ENCODE data around the gene NEAT1. TPM values are rescaled to one million over a fixed set of nuclear protein-coding genes. Genes with fewer than 3 reads are reported as not detected.
A peak's percentile ranks its signal among the peaks of the same experiment; 100 is the strongest.

Gene NEAT1
- total RNA-seq, 4 donors from 2014 or later: 370 to 782 (median 680) TPM

DNA sequence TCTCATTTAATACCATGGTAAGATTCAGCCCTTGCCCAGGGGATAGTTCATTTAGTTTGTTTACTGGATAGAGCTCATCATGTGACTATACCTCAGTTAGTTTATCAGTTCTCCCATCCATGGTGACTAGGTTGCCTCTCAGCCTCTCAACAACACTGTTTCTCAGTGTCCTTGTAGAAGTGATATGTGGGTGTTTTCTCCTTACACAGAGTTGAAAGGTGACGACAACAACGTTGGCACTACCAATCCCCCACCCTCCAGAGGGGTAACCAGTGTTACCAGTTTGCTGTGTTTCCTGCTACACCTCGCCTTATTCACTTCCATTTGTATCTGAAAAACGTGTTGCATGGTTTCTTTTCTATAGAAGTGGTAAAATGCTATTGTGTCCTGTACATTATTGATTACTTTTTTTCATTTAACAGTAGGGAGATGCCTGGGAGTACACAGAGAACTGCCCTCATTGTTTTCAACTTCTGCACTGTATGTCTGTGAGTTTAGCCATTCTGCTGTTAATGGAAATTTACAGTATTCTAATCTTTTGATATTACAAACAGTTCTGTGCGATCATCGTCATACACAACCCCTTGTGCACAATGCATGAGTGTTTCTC, 11.6 kb downstream of the NEAT1 start:
- Histone ChIP-seq H3K9me3 (no peaks in the 10 kb centered on the region), H3K4me3 (no peak overlapping the region), H3K27ac (peak overlapping the region; percentile 24 to 100 (median 70)), H3K4me1 (peaks cover 15 to 91% (median 38%) of the 10 kb centered on the region in 4 donors), H3K27me3 (no peaks in the 10 kb centered on the region), H3K36me3 (peaks cover 0 to 47% (median 18%) of the 10 kb centered on the region in 4 donors)
- DNase-seq: peak; percentile 8
- 60 to 66% methylated on average over 6 of the region's 6 CpGs for WGBS, 2 donors (ENCODE audit: low coverage in 1 of 2)
- TF ChIP-seq POLR2AphosphoS5 (IDR thresholded peaks at IDR 0.05): peak; percentile 73 to 86 (median 77)
- TF ChIP-seq POLR2A (IDR thresholded peaks at IDR 0.05): peak; percentile 16
- TF ChIP-seq, protein P1, sequence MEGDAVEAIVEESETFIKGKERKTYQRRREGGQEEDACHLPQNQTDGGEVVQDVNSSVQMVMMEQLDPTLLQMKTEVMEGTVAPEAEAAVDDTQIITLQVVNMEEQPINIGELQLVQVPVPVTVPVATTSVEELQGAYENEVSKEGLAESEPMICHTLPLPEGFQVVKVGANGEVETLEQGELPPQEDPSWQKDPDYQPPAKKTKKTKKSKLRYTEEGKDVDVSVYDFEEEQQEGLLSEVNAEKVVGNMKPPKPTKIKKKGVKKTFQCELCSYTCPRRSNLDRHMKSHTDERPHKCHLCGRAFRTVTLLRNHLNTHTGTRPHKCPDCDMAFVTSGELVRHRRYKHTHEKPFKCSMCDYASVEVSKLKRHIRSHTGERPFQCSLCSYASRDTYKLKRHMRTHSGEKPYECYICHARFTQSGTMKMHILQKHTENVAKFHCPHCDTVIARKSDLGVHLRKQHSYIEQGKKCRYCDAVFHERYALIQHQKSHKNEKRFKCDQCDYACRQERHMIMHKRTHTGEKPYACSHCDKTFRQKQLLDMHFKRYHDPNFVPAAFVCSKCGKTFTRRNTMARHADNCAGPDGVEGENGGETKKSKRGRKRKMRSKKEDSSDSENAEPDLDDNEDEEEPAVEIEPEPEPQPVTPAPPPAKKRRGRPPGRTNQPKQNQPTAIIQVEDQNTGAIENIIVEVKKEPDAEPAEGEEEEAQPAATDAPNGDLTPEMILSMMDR (IDR thresholded peaks at IDR 0.05): no peak
- TF ChIP-seq EP300 (IDR thresholded peaks at IDR 0.05; ENCODE audit: low read depth): no peak
- intact Hi-C loops (cut with DNase I; ENCODE audit: low total_unique reads) (no loop called here), in situ Hi-C loops (cut with MboI; ENCODE audit: low pct_ligation_motif_present in 1 of 4, low pct_unique_long_range_greater_than_20kb in 1 of 4, low sequenced_read_pairs in 3 of 4) (no loop called here)

DNA sequence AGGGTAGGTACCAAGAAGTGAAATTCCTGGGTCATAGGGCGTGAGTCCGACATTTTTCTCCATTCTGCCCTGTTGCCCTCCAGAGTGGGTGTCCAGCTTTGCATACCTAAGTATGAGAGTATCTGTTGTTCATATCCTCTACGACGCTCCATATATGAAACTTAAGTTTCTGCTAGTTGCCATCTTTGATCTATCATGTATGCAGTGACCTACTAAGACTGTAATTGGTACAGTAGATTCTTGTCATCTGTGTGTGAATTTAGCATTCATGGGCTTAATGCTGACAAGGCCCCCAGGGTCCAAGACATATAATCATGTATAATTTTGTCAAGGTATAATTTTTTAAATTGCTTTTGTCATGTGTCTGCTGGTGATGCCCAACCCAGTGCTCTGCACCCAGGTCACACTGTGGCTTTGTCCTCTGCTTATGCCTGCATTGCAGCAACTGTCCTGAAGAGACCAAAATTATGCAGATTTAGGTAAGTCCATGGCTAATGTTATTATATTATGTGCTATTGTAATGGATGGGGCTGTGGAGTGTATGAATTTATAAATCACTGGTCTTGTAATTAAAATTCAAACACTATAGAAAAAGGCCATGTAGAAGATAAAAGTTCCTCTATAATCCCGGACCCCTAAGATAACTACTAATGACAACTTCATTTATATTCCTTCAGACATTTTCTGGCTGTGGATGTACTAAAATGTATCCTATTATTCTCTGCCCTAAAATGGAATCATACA, 12.2 kb downstream of the NEAT1 start:
- in situ Hi-C loops (cut with MboI; ENCODE audit: low pct_ligation_motif_present in 1 of 4, low pct_unique_long_range_greater_than_20kb in 1 of 4, low sequenced_read_pairs in 3 of 4): no loop called here
- no peaks in the 10 kb centered on the region for H3K9me3 ChIP-seq
- intact Hi-C loops (cut with DNase I; ENCODE audit: low total_unique reads): loop anchor here (1.0 kb wide), 1 partner anchor 25 kb away; no protein-coding TSS in a partner anchor
- H3K27me3 ChIP-seq: no peaks in the 10 kb centered on the region
- peaks cover 15 to 89% (median 38%) of the 10 kb centered on the region in 4 donors for H3K4me1 ChIP-seq
- H3K27ac ChIP-seq: peak overlapping the region; percentile 24 to 100 (median 70)
- H3K4me3 ChIP-seq: no peak overlapping the region
- 82 to 90% methylated on average over 5 of the region's 5 CpGs for WGBS, 2 donors (ENCODE audit: low coverage in 1 of 2)
- DNase-seq: peak; percentile 7
- peaks cover 0 to 48% (median 18%) of the 10 kb centered on the region in 4 donors for H3K36me3 ChIP-seq
- no peak for TF ChIP-seq EP300 (IDR thresholded peaks at IDR 0.05; ENCODE audit: low read depth)
- TF ChIP-seq POLR2AphosphoS5 (IDR thresholded peaks at IDR 0.05): peak; percentile 42 to 79 (median 61)
- TF ChIP-seq, protein P1 (IDR thresholded peaks at IDR 0.05): no peak
- peak; percentile 6 for TF ChIP-seq POLR2A (IDR thresholded peaks at IDR 0.05)

DNA sequence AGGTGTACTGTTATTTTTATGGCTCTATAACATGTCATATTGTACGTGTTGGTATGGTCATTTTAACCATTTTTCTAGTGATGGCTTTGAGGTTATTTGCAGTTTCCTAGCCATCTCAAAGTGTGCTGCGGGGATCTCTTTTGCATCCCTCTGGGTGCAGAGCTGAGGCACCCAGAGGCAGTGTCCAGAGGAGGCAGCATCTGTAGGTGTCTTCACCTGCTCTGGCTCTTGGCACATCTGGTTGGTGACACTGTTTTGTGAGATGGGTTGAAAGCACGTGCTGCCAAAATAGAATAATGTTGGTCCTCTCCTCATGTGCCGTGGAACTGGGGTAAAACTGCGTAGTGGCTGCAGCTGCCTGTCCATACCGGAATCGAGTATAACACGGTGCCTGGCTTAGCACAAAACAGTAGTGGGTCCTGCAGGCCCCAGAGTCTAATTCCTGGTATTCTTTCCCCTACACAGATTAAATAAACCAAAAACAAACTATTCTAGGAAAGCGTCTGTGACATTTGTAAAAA, 12.9 kb downstream of the NEAT1 start:
- peak; percentile 23 for DNase-seq
- Histone ChIP-seq H3K9me3 (no peaks in the 10 kb centered on the region), H3K27ac (peak overlapping the region; percentile 13 to 100 (median 73)), H3K4me3 (no peak overlapping the region), H3K27me3 (no peaks in the 10 kb centered on the region), H3K4me1 (peaks cover 15 to 89% (median 32%) of the 10 kb centered on the region in 4 donors), H3K36me3 (peaks cover 0 to 48% (median 18%) of the 10 kb centered on the region in 4 donors)
- intact Hi-C loops (cut with DNase I; ENCODE audit: low total_unique reads) (loop anchor here (1.0 kb wide), 1 partner anchor 25 kb away; no protein-coding TSS in a partner anchor), in situ Hi-C loops (cut with MboI; ENCODE audit: low pct_ligation_motif_present in 1 of 4, low pct_unique_long_range_greater_than_20kb in 1 of 4, low sequenced_read_pairs in 3 of 4) (no loop called here)
- WGBS, 2 donors (ENCODE audit: low coverage in 1 of 2): 84 to 86% methylated on average over 1 to 9 of the region's 9 CpGs
- TF ChIP-seq POLR2A (IDR thresholded peaks at IDR 0.05): no peak
- TF ChIP-seq POLR2AphosphoS5 (IDR thresholded peaks at IDR 0.05): peak; percentile 51 to 70 (median 60)
- TF ChIP-seq, protein P1 (IDR thresholded peaks at IDR 0.05): no peak

DNA sequence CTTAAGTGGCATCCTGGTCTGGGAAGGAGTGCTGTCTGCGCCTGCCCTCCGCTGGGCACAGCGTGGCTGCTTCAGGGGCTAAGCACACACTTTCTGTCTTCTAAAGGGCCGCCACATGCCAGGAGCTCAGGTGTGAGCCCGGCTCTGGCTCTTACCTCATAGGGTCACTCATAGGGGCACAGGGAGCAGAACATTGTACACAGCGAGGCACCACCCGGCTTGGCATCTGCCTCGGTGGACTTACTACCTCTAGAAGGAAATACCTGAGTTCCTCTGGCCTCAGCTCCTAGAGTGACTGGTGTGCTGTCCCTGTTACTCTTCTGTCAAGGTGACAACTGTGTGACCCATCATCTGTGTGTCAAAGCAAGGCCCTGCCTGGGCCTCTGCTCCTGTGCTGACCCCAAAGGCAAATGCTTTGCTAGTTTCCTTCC, 13.4 kb downstream of the NEAT1 start:
- in situ Hi-C loops (cut with MboI; ENCODE audit: low pct_ligation_motif_present in 1 of 4, low pct_unique_long_range_greater_than_20kb in 1 of 4, low sequenced_read_pairs in 3 of 4): no loop called here
- Histone ChIP-seq H3K9me3 (no peaks in the 10 kb centered on the region), H3K4me3 (no peak overlapping the region), H3K4me1 (peaks cover 15 to 87% (median 30%) of the 10 kb centered on the region in 4 donors), H3K27ac (peak overlapping the region; percentile 13 to 100 (median 73)), H3K27me3 (no peaks in the 10 kb centered on the region), H3K36me3 (peaks cover 0 to 48% (median 18%) of the 10 kb centered on the region in 4 donors)
- intact Hi-C loops (cut with DNase I; ENCODE audit: low total_unique reads): loop anchor here (1.0 kb wide), 1 partner anchor 26 kb away; no protein-coding TSS in a partner anchor
- WGBS, 2 donors (ENCODE audit: low coverage in 1 of 2): 90% methylated on average over 8 of the region's 8 CpGs; no CpG with 5 or more reads in 1 of the 2 donors
- TF ChIP-seq POLR2AphosphoS5 (IDR thresholded peaks at IDR 0.05) (peak in 1 of 3 donors; percentile 17), POLR2A (IDR thresholded peaks at IDR 0.05) (peak; percentile 47)
- TF ChIP-seq, protein P1 (IDR thresholded peaks at IDR 0.05): no peak
- DNase-seq: peak; percentile 40
